Measurements from ENCODE around the gene WFDC11.
"Not testable (repeated sequence)": the region's sequence is repeated elsewhere in the genome, so short reads cannot be mapped to it uniquely, and the experiment has no call there.

- not testable (repeated sequence) for TF ChIP-seq CTCF (conservative IDR thresholded peaks at IDR 0.05; ENCODE audit: low read length); EZH2phosphoT487 (IDR thresholded peaks at IDR 0.05; ENCODE audit: borderline replicate concordance, low read depth, low read length)
Measured at GRCh38 chr20:45716141-45716688, 46.2 kb upstream of the WFDC11 start.

Measured in OCI-LY7 (cell line).